SU-DHL-6 (cell line): ENCODE data around the gene DENND1B.

ENCODE experiments used
- H2AFZ ChIP-seq: fragments of 200-600 bp; sonication (generic); 2 replicates; pipeline ENCODE4 v1.6.1; 2014; ENCODE audit warnings: low read depth, mild to moderate bottlenecking, moderate library complexity, mixed read lengths, antibody characterized with exemption, low read length; ENCODE audit not compliant: severe bottlenecking
- H3F3A ChIP-seq: fragments of 200-600 bp; shearing (Covaris generic); 2 replicates; pipeline ENCODE4 v1.6.0; 2016; ENCODE audit warnings: antibody characterized with exemption, mild to moderate bottlenecking; ENCODE audit not compliant: insufficient read depth
- H3K27ac ChIP-seq: fragments of 200-600 bp; sonication (generic); 2 replicates; pipeline ENCODE4 v1.5.1; 2016; ENCODE audit warnings: low read depth, mild to moderate bottlenecking, low read length, moderate library complexity, mixed read lengths
- H3K27me3 ChIP-seq: fragments of 200-600 bp; sonication (generic), shearing (Covaris generic); 2 replicates; pipeline ENCODE4 v1.6.0; 2014; ENCODE audit warnings: mild to moderate bottlenecking, low read length
- H3K36me3 ChIP-seq: fragments of 200-600 bp; sonication (generic); 2 replicates; pipeline ENCODE4 v1.6.1; 2014; ENCODE audit warnings: mild to moderate bottlenecking, low read length, mixed read lengths
- H3K4me2 ChIP-seq: fragments of 300-600, 200-600 bp; shearing (Covaris generic), sonication (generic); 2 replicates; pipeline ENCODE4 v1.6.0; 2014; ENCODE audit warnings: low read length, low read depth, mild to moderate bottlenecking; ENCODE audit not compliant: poor library complexity, severe bottlenecking
- H3K4me3 ChIP-seq: fragments of 200-600 bp; sonication (generic); 2 replicates; pipeline ENCODE4 v1.5.1; 2014; ENCODE audit warnings: antibody characterized with exemption, low read length, mild to moderate bottlenecking, mixed read lengths; ENCODE audit not compliant: insufficient read depth, poor library complexity, severe bottlenecking
- H3K79me2 ChIP-seq: fragments of 200-600 bp; sonication (generic); 2 replicates; pipeline ENCODE4 v1.6.1; 2014; ENCODE audit warnings: mild to moderate bottlenecking, low read length, moderate library complexity; ENCODE audit not compliant: insufficient read depth
- H3K9ac ChIP-seq: fragments of 200-600 bp; sonication (generic); 2 replicates; pipeline ENCODE4 v1.7.0; 2014; ENCODE audit warnings: mild to moderate bottlenecking, low read length
- H3K9me2 ChIP-seq: fragments of 200-600 bp; sonication (generic); replicated peaks from 2 replicates; pipeline ENCODE4 v1.6.1; 2014; ENCODE audit warnings: low read length; ENCODE audit not compliant: insufficient read depth
- H3K9me3 ChIP-seq: fragments of 200-600 bp; sonication (generic); 2 replicates; pipeline ENCODE4 v1.6.1; 2014; ENCODE audit warnings: low read length, mixed read lengths; ENCODE audit not compliant: insufficient read depth
- H4K20me1 ChIP-seq: fragments of 200-600 bp; sonication (generic); 2 replicates; pipeline ENCODE4 v1.6.1; 2014; ENCODE audit warnings: low read depth, mild to moderate bottlenecking, antibody characterized with exemption, low read length, moderate library complexity, mixed read lengths
- CTCF ChIP-seq: fragments of 200-600 bp; sonication (generic); IDR thresholded peaks from one replicate; pipeline ENCODE4 v1.5.1; 2017; ENCODE audit warnings: antibody characterized with exemption, mild to moderate bottlenecking, low read length, moderate library complexity; ENCODE audit not compliant: insufficient read depth, poor library complexity, severe bottlenecking
- EZH2phosphoT487 ChIP-seq: fragments of 200-600 bp; sonication (generic), shearing (Covaris generic); conservative IDR thresholded peaks from 2 replicates; pipeline ENCODE4 v1.6.1; 2018; ENCODE audit warnings: mild to moderate bottlenecking, antibody characterized with exemption, low read length, moderate library complexity, mixed read lengths

The DENND1B gene

GRCh38 chr1:197544553-197544952 is 230.7 kb downstream of the DENND1B start:
- no peaks in the 10 kb centered on the region for H3K9me3 ChIP-seq
- H3K9ac ChIP-seq: no peak overlapping the region
- H3K36me3 ChIP-seq: peaks cover 22% of the 10 kb centered on the region; the same call in 1 of the 2 replicates
- no peak overlapping the region for H3K4me3 ChIP-seq
- H3K27me3 ChIP-seq: no peaks in the 10 kb centered on the region
- no peak overlapping the region for H3K4me2 ChIP-seq
- TF ChIP-seq CTCF (no peak), EZH2phosphoT487 (no peak)
- H2AFZ ChIP-seq: no peak overlapping the region
- no peaks in the 10 kb centered on the region for H3K79me2 ChIP-seq
- no peaks in the 10 kb centered on the region for H4K20me1 ChIP-seq
- no peaks in the 10 kb centered on the region for H3F3A ChIP-seq
- H3K27ac ChIP-seq: no peak overlapping the region
- H3K9me2 ChIP-seq: no peaks in the 10 kb centered on the region

- Histone ChIP-seq H4K20me1 (no peaks in the 10 kb centered on the region), H2AFZ (no peak overlapping the region), H3K79me2 (no peaks in the 10 kb centered on the region), H3K9ac (no peak overlapping the region), H3K36me3 (peaks cover 26% of the 10 kb centered on the region; the same call in 1 of the 2 replicates), H3K9me3 (no peaks in the 10 kb centered on the region), H3K4me2 (no peak overlapping the region), H3K4me3 (no peak overlapping the region), H3K9me2 (no peaks in the 10 kb centered on the region), H3F3A (no peaks in the 10 kb centered on the region), H3K27ac (no peak overlapping the region), H3K27me3 (no peaks in the 10 kb centered on the region)
- no peak for TF ChIP-seq EZH2phosphoT487
- no peak for TF ChIP-seq CTCF
Measured at GRCh38 chr1:197544130-197544529, 231.2 kb downstream of the DENND1B start.

- Histone ChIP-seq H3K9me3 (no peaks in the 10 kb centered on the region), H3K27me3 (no peaks in the 10 kb centered on the region), H3K36me3 (peaks cover 30% of the 10 kb centered on the region; the same call in 1 of the 2 replicates), H3K4me3 (no peak overlapping the region), H3K27ac (no peak overlapping the region), H3K79me2 (no peaks in the 10 kb centered on the region), H4K20me1 (no peaks in the 10 kb centered on the region), H3F3A (peaks cover 4% of the 10 kb centered on the region; the same call in 1 of the 2 replicates), H3K4me2 (no peak overlapping the region), H2AFZ (no peak overlapping the region), H3K9ac (no peak overlapping the region), H3K9me2 (no peaks in the 10 kb centered on the region)
- TF ChIP-seq EZH2phosphoT487 (no peak), CTCF (no peak)
Measured at GRCh38 chr1:197541411-197541810, 233.9 kb downstream of the DENND1B start.
